ENCODE results near the gene ZNF280A. TPM values are rescaled to one million over a fixed set of nuclear protein-coding genes. Genes with fewer than 3 reads are reported as not detected.

Gene ZNF280A
- total and polyA plus RNA-seq, 8 donors, result not detected

DNA sequence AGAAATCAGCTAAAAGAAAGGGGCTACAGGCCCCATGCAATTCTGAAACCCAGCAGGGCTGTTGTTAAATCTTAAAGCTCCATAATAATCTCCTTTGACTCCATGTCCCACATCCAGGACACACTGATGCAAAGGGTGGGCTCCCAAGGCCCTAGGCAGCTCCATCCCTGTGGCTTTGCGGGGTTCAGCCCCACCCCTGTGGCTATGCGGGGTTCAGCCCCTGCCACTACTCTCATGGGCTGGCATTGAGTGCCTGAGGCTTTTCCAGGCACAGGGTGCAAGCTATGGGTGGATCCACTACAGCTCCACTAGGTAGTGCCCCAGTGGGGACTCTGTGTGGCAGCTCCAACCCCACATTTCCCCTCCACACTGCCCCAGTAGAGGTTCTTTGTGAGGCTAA lies 8.7 kb upstream of the ZNF280A start:
- Histone ChIP-seq H3K9me3 (no peaks in the 10 kb centered on the region), H3K4me1 (no peaks in the 10 kb centered on the region), H3K36me3 (no peaks in the 10 kb centered on the region), H3K27ac (no peak overlapping the region), H3K4me3 (no peak overlapping the region), H3K27me3 (no peaks in the 10 kb centered on the region)
- TF ChIP-seq CTCF (IDR thresholded peaks at IDR 0.05), result no peak
- intact Hi-C loops (cut with DNase I), result no loop called here
- no peak for ATAC-seq
- DNase-seq, result no peak

DNA sequence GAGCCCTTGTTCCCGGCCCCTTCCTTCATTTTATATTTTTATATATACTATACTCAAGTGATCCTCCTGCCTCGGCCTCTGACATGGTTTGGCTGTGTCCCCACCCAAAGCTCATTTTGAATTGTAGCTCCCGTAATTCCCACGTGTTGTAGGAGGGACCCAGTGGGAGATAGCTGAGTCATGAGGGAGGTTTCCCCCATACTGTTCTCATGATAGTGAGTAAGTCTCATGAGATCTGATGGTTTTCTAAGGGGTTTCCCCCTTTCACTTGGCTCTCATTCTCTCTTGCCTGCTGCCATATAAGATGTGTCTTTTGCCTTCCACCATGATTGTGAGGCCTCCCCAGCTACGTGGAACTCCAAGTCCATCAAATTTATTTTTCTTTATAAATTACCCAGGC lies 7.2 kb upstream of the ZNF280A start:
- TF ChIP-seq CTCF (IDR thresholded peaks at IDR 0.05), result no peak
- no peak for ATAC-seq
- Histone ChIP-seq H3K27ac (no peak overlapping the region), H3K4me3 (no peak overlapping the region), H3K36me3 (no peaks in the 10 kb centered on the region), H3K27me3 (no peaks in the 10 kb centered on the region), H3K9me3 (no peaks in the 10 kb centered on the region), H3K4me1 (no peaks in the 10 kb centered on the region)
- no peak for DNase-seq
- intact Hi-C loops (cut with DNase I), result no loop called here

GRCh38 chr22:22526125-22526912 lies 6.2 kb upstream of the ZNF280A start:
- no peak for TF ChIP-seq CTCF (IDR thresholded peaks at IDR 0.05)

DNA sequence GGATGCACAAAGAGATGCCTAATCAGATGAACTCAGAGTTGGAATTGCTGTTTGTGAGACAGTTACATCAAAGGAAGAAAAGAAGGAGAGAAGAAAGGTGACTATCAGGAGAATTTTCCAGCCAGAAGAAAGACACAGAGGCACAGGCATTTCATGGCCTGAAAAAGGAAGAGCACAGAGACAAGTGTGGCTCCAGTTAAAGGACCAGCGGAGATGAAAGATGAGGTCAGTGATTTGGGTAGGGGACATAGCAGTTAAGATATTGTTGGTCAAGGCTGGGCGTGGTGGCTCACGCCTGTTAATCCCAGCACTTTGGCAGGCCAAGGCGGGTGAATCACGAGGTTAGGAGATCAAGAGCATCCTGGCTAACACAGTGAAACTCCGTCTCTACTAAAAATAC lies 3.4 kb upstream of the ZNF280A start:
- Histone ChIP-seq H3K4me3 (no peak overlapping the region), H3K4me1 (no peaks in the 10 kb centered on the region), H3K36me3 (no peaks in the 10 kb centered on the region), H3K27ac (no peak overlapping the region), H3K27me3 (no peaks in the 10 kb centered on the region), H3K9me3 (no peaks in the 10 kb centered on the region)
- TF ChIP-seq CTCF (IDR thresholded peaks at IDR 0.05), result no peak
- DNase-seq (no peak), ATAC-seq (no peak)
- intact Hi-C loops (cut with DNase I), result no loop called here

More at GRCh38 chr22:22526125-22526912, 6.2 kb upstream of the ZNF280A start:
- H3K4me1 ChIP-seq, result no peaks in the 10 kb centered on the region
- H3K36me3 ChIP-seq, result no peaks in the 10 kb centered on the region
- no peak for ATAC-seq
- H3K27ac ChIP-seq, result no peak overlapping the region
- DNase-seq, result no peak
- H3K4me3 ChIP-seq, result no peak overlapping the region
- H3K27me3 ChIP-seq, result no peaks in the 10 kb centered on the region
- no peaks in the 10 kb centered on the region for H3K9me3 ChIP-seq
- intact Hi-C loops (cut with DNase I), result no loop called here

DNA sequence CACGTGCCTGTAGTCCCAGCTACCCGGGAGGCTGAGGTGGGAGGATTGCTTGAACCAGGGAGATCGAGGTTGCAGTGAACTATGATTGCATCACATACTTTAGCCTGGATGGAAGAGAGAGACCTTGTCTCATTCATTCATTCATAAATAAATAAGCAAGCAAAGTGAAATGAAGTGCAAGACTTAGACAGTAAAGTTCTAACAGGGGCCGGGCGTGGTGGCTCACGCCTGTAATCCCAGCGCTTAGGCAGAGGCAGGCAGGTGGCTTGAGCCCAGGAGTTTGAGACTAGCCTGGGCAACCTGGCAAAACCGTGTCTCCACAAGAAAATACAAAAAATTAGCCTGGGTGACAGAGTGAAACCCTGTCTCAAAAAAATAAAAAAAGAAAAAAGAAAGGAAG lies 1.6 kb upstream of the ZNF280A start:
- Histone ChIP-seq H3K36me3 (no peaks in the 10 kb centered on the region), H3K27me3 (peaks cover 0 to 5% of the 10 kb centered on the region in 2 donors), H3K4me1 (no peaks in the 10 kb centered on the region), H3K4me3 (no peak overlapping the region), H3K27ac (no peak overlapping the region), H3K9me3 (no peaks in the 10 kb centered on the region)
- ATAC-seq (no peak), DNase-seq (no peak)
- intact Hi-C loops (cut with DNase I), result no loop called here
- TF ChIP-seq CTCF (IDR thresholded peaks at IDR 0.05), result no peak

Data from left lung (tissue), 10 donors.